HepG2 (cell line): Measurements from ENCODE around the gene PLGLB2. TPM values are rescaled to one million over a fixed set of nuclear protein-coding genes. Genes with fewer than 3 reads are reported as not detected.
"Not testable (repeated sequence)": the region's sequence is repeated elsewhere in the genome, so short reads cannot be mapped to it uniquely, and the experiment has no call there.

Experiments used
- ATAC-seq: fragments of 200-7000 bp; cut with Tn5 transposase; 3 replicates; pipeline ENCODE4 v1.9.1; 2020; ENCODE audit warnings: mild to moderate bottlenecking, moderate library complexity
- Bru-seq: library from RNA; stranded (reverse); fragments of 400-500 nt; gene quantifications from one replicate; lab custom pipeline; 2021; lab: Mats Ljungman, UMichigan
- BruChase-seq, 2 experiments: library from RNA; stranded (reverse); fragments of 400-500 nt; gene quantifications; one replicate each; lab custom pipeline; 2021; lab: Mats Ljungman, UMichigan
- BruUV-seq: library from RNA; stranded (reverse); fragments of 400-500 nt; replicated peaks from 2 replicates; lab custom pipeline; 2021; lab: Mats Ljungman, UMichigan
- CTCF ChIA-PET: fragments of 300-600 bp; formaldehyde crosslinking; extraction: SDS; loops from one replicate; lab custom pipeline; 2021; ENCODE audit warnings: low total read pairs, inconsistent platforms, low intra/inter-chr PET ratio; lab: Yijun Ruan, JAX
- POLR2A ChIA-PET: fragments of 350-600 bp; sonication (Branson Sonifier 250); formaldehyde crosslinking; loops from one replicate; lab custom pipeline; 2020; ENCODE audit warnings: antibody characterized with exemption, inconsistent platforms; lab: Yijun Ruan, JAX
- DNase-seq: peaks from one replicate; pipeline ENCODE4 v3.0.0-alpha.2; 2015; ENCODE audit warnings: low spot score
- FAIRE-seq: peaks from 3 replicates; lab custom pipeline; 2011; peaks lifted over from hg19 to GRCh38; lab: Jason Lieb, UNC
- H2AFZ ChIP-seq: one replicate; pipeline ENCODE4 v1.6.1; 2011; ENCODE audit warnings: low read length, inconsistent platforms
- H3K27ac ChIP-seq: fragments of 300-600 bp; 3 replicates; pipeline ENCODE4 v1.8.0; 2011; ENCODE audit warnings: mixed run types, mild to moderate bottlenecking, mixed read lengths, low read length, inconsistent platforms; ENCODE audit not compliant: insufficient read depth; ENCODE audit errors: extremely low read length
- H3K27me3 ChIP-seq, 2 experiments: fragments of 200-600 bp in 1 of 2; 2 replicates in 1 of 2; 3 replicates in 1 of 2; pipeline versions ENCODE4 v1.6.0 to v1.8.0; 2011; ENCODE audit warnings: low read length in 2 of 2, mild to moderate bottlenecking in 2 of 2, moderate library complexity in 2 of 2, inconsistent platforms in 1 of 2; ENCODE audit not compliant: insufficient read depth in 2 of 2, control insufficient read depth in 1 of 2
- H3K36me3 ChIP-seq, 2 experiments: fragments of 200-600 bp in 1 of 2; replicated peaks in 1 of 2; 2 replicates in 1 of 2; 3 replicates in 1 of 2; pipeline versions ENCODE4 v1.5.1 to v1.8.0; 2011; ENCODE audit warnings: low read length in 2 of 2, inconsistent platforms in 1 of 2; ENCODE audit not compliant: insufficient read depth in 2 of 2, control insufficient read depth in 1 of 2
- H3K4me1 ChIP-seq: 2 replicates; pipeline ENCODE4 v1.5.1; 2012; ENCODE audit warnings: low read length, inconsistent platforms; ENCODE audit not compliant: insufficient read depth
- H3K4me2 ChIP-seq: 2 replicates; pipeline ENCODE4 v1.6.0; 2011; ENCODE audit warnings: low read depth, low read length, inconsistent platforms
- H3K4me3 ChIP-seq, 3 experiments: fragments of 200-600 bp in 1 of 3; sonication (generic), shearing (Covaris generic) in 1 of 3; replicated peaks in 1 of 3; 2 replicates each; pipeline ENCODE4 v1.5.1; 2011 to 2016; ENCODE audit warnings: low read length in 3 of 3, inconsistent platforms in 2 of 3, low read depth in 2 of 3, mild to moderate bottlenecking in 2 of 3, control low read depth in 1 of 3, mixed read lengths in 1 of 3; ENCODE audit not compliant: insufficient read depth in 1 of 3
- H3K79me2 ChIP-seq: one replicate; pipeline ENCODE4 v1.6.1; 2011; ENCODE audit warnings: low read length, inconsistent platforms; ENCODE audit not compliant: insufficient read depth
- H3K9ac ChIP-seq: 2 replicates; pipeline ENCODE4 v1.6.0; 2011; ENCODE audit warnings: mild to moderate bottlenecking, low read depth, low read length, inconsistent platforms; ENCODE audit not compliant: insufficient read depth
- H3K9me3 ChIP-seq: 2 replicates; pipeline ENCODE4 v1.5.1; 2012; ENCODE audit warnings: mild to moderate bottlenecking, low read length
- H4K20me1 ChIP-seq: 2 replicates; pipeline ENCODE4 v1.6.0; 2011; ENCODE audit warnings: inconsistent platforms, mild to moderate bottlenecking, low read length, moderate library complexity; ENCODE audit not compliant: insufficient read depth
- WGBS: methylation state at CpG from one replicate; pipeline ENCODE4 v1.1.6; 2017; ENCODE audit warnings: low lambda C conversion rate; 5-methylcytosine and 5-hydroxymethylcytosine counted together
- in situ Hi-C: cut with HindIII; loops from 2 replicates; pipeline ENCODE4 v1.10.0; 2017; ENCODE audit warnings: low pct_unique_long_range_greater_than_20kb; ENCODE audit not compliant: extremely low pct_ligation_motif_present
- intact Hi-C: fragments of 100-400 bp; cut with micrococcal nuclease; formaldehyde crosslinking; loops from one replicate; pipeline ENCODE4 v1.10.0; 2022; ENCODE audit not compliant: unreplicated experiment
- long read RNA-seq, 2 experiments: library from RNA in 1 of 2; library from polyadenylated mRNA in 1 of 2; stranded (forward) in 1 of 2; unstranded in 1 of 2; transcript quantifications; one replicate each; pipeline ENCODE4 v2.0.0, GENCODE V29; 2019 to 2022
- polyA minus RNA-seq, 3 experiments: library from RNA; depleted of rRNA, polyadenylated mRNA; stranded (reverse); fragments of >200 nt; gene quantifications; 2 replicates each; pipeline ENCODE4 v1.2.3, GENCODE V29; 2011; ENCODE audit warnings: low replicate concordance in 1 of 3
- polyA plus RNA-seq, 8 experiments: library from polyadenylated mRNA; depleted of rRNA in 3 of 8; stranded (reverse) in 7 of 8; unstranded in 1 of 8; fragments of >200 nt; fragmentation: Illumina TruSeq in 4 of 8; extraction: Trizol in 4 of 8; gene quantifications; 2 replicates each; pipeline versions ENCODE4 v1.2.1 to v1.2.3, GENCODE V29; 2011 to 2016; ENCODE audit warnings: low read depth in 4 of 8, missing spikeins in 1 of 8, mixed read lengths in 1 of 8; ENCODE audit not compliant: insufficient read depth in 1 of 8
- total RNA-seq, 5 experiments: library from RNA; depleted of rRNA; stranded (reverse); fragments of >200 nt; fragmentation: Illumina TruSeq; extraction: Trizol; gene quantifications; 2 replicates each; pipeline ENCODE4 v1.2.3, GENCODE V29; 2016; ENCODE audit warnings: low read depth in 1 of 5

The PLGLB2 gene
- total RNA-seq (2016; rRNA removed; fragmentation: Illumina TruSeq; extraction: Trizol) (0.07 TPM in 1 of 2 replicates, not detected in the other), polyA plus RNA-seq (2011; rRNA removed) (0.25 and 0.33 TPM in 2 replicates), polyA minus RNA-seq (2011; rRNA and poly(A)+ RNA removed; ENCODE audit: low replicate concordance) (1.4 TPM in 1 of 2 replicates, not detected in the other), Bru-seq, nascent RNA (percentile 15 among the genes with signal in this experiment), BruChase-seq, experiment 1, labeled RNA remaining after a 6-hour chase (percentile 31 among the genes with signal in this experiment), BruChase-seq, experiment 2, labeled RNA remaining after a 2-hour chase (percentile 40 among the genes with signal in this experiment)
- total RNA-seq (2016; cell fraction: cytosol; rRNA removed; fragmentation: Illumina TruSeq; extraction: Trizol; ENCODE audit: low read depth), result not detected in 2 replicates
- total RNA-seq (2016; cell fraction: insoluble cytoplasmic fraction; rRNA removed; fragmentation: Illumina TruSeq; extraction: Trizol), result 0.19 TPM in 1 of 2 replicates, not detected in the other
- not detected in 2 replicates for total RNA-seq (2016; cell fraction: membrane; rRNA removed; fragmentation: Illumina TruSeq; extraction: Trizol)
- 0.25 TPM in 1 of 2 replicates, not detected in the other for total RNA-seq (2016; cell fraction: nucleus; rRNA removed; fragmentation: Illumina TruSeq; extraction: Trizol)
- not detected in 2 replicates for polyA plus RNA-seq (2011; cell fraction: cytosol; rRNA removed)
- 0.71 TPM in 1 of 2 replicates, not detected in the other for polyA plus RNA-seq (2011; cell fraction: nucleus; rRNA removed)
- polyA plus RNA-seq (2012), result 0.27 TPM in 1 of 2 replicates, not detected in the other
- not detected in 2 replicates for polyA plus RNA-seq (2016; cell fraction: cytosol; fragmentation: Illumina TruSeq; extraction: Trizol; ENCODE audit: low read depth)
- not detected in 2 replicates for polyA plus RNA-seq (2016; cell fraction: insoluble cytoplasmic fraction; fragmentation: Illumina TruSeq; extraction: Trizol; ENCODE audit: low read depth)
- polyA plus RNA-seq (2016; cell fraction: membrane; fragmentation: Illumina TruSeq; extraction: Trizol; ENCODE audit: low read depth), result not detected in 2 replicates
- 0.48 TPM in 1 of 2 replicates, not detected in the other for polyA plus RNA-seq (2016; cell fraction: nucleus; fragmentation: Illumina TruSeq; extraction: Trizol; ENCODE audit: insufficient read depth, low read depth)
- not detected in 2 replicates for polyA minus RNA-seq (2011; cell fraction: cytosol; rRNA and poly(A)+ RNA removed)
- 3.0 and 3.2 TPM in 2 replicates for polyA minus RNA-seq (2011; cell fraction: nucleus; rRNA and poly(A)+ RNA removed)
- long read RNA-seq, experiment 1, result 0 reads
- long read RNA-seq, experiment 2, result 0 reads

- POLR2A ChIA-PET, H3K36me3 ChIP-seq, CTCF ChIA-PET, H3K4me1 ChIP-seq, intact Hi-C loops, H3K79me2 ChIP-seq, ATAC-seq, in situ Hi-C loops, BruUV-seq, H3K9ac ChIP-seq, H3K4me3 ChIP-seq, H2AFZ ChIP-seq, H3K4me2 ChIP-seq, H3K27me3 ChIP-seq, H4K20me1 ChIP-seq, H3K9me3 ChIP-seq, FAIRE-seq, DNase-seq, H3K27ac ChIP-seq: not testable (repeated sequence)
- 41% methylated on average over 1 of the region's 3 CpGs for WGBS
These were observed at the start of gene PLGLB2 for GRCh38 chr2:87747791-87748190. PLGLB2 (plus strand) TSS chr2:87748087; CDS start chr2:87748154, 67 bp downstream.

GRCh38 chr2:87704572-87705323 lies 43.1 kb upstream of the PLGLB2 start:
- H3K9ac ChIP-seq, H2AFZ ChIP-seq, H3K79me2 ChIP-seq, H3K4me3 ChIP-seq, ATAC-seq, H4K20me1 ChIP-seq, H3K4me1 ChIP-seq, in situ Hi-C loops, FAIRE-seq, H3K36me3 ChIP-seq, POLR2A ChIA-PET, intact Hi-C loops, DNase-seq, CTCF ChIA-PET, H3K27ac ChIP-seq, BruUV-seq, H3K4me2 ChIP-seq, H3K9me3 ChIP-seq, H3K27me3 ChIP-seq: not testable (repeated sequence)
- WGBS, result 91% methylated on average over 3 of the region's 4 CpGs

GRCh38 chr2:87708368-87708767 lies 39.5 kb upstream of the PLGLB2 start:
- H2AFZ ChIP-seq, FAIRE-seq, in situ Hi-C loops, intact Hi-C loops, H3K4me1 ChIP-seq, POLR2A ChIA-PET, H3K79me2 ChIP-seq, H3K27me3 ChIP-seq, H3K9me3 ChIP-seq, CTCF ChIA-PET, H4K20me1 ChIP-seq, H3K9ac ChIP-seq, H3K36me3 ChIP-seq, ATAC-seq, H3K27ac ChIP-seq, DNase-seq, H3K4me2 ChIP-seq, H3K4me3 ChIP-seq, BruUV-seq: not testable (repeated sequence)
- WGBS, result 73% methylated on average over 2 of the region's 2 CpGs
